Testis (tissue), 3 donors: ENCODE data around the gene NDUFA8. TPM values are rescaled to one million over a fixed set of nuclear protein-coding genes. Genes with fewer than 3 reads are reported as not detected.
A peak's percentile ranks its signal among the peaks of the same experiment; 100 is the strongest.

Experiments used
- DNase-seq: peaks from one replicate; pipeline ENCODE4 v3.0.0-alpha.2; 2019
- H3K27ac ChIP-seq, 2 donors: fragments of 200-600 bp; sonication (generic); one replicate each; pipeline ENCODE4 v1.5.1; 2019
- H3K27me3 ChIP-seq: fragments of 200-600 bp; sonication (generic); one replicate; pipeline ENCODE4 v1.5.1; 2019
- H3K36me3 ChIP-seq: fragments of 200-600 bp; sonication (generic); one replicate; pipeline ENCODE4 v1.5.1; 2017; ENCODE audit warnings: low read depth; ENCODE audit errors: missing control alignments
- H3K4me1 ChIP-seq: fragments of 200-600 bp; sonication (generic); one replicate; pipeline ENCODE4 v1.5.1; 2019
- H3K4me3 ChIP-seq, 2 donors: fragments of 200-600 bp; sonication (generic); one replicate each; pipeline ENCODE4 v1.5.1; 2017 to 2019
- H3K9me3 ChIP-seq: fragments of 200-600 bp; sonication (generic); one replicate; pipeline ENCODE4 v1.5.1; 2017
- POLR2A ChIP-seq: fragments of 450-650 bp; IDR thresholded peaks from one replicate; pipeline ENCODE4 v1.6.1; 2017; ENCODE audit warnings: antibody characterized with exemption, mild to moderate bottlenecking, moderate library complexity
- WGBS, 2 donors: methylation state at CpG; one replicate each; pipeline ENCODE4 v1.1.5; 2018; 5-methylcytosine and 5-hydroxymethylcytosine counted together
- intact Hi-C: fragments of 100-400 bp; cut with DNase I; formaldehyde crosslinking; loops from one replicate; pipeline ENCODE4 v1.15.1; 2023; ENCODE audit warnings: low total_unique reads
- polyA plus RNA-seq: library from polyadenylated mRNA; stranded (reverse); fragments of 350-450 nt; fragmentation: Illumina TruSeq; extraction: RNeasy Lipid Tissue Mini Kit (QIAGEN cat#74804); gene quantifications from one replicate; pipeline ENCODE4 v1.2.3, GENCODE V29; 2014; ENCODE audit warnings: low read depth, low replicate concordance; ENCODE audit not compliant: insufficient read depth
- total RNA-seq, 2 donors: library from RNA; depleted of rRNA; stranded (reverse); fragments of >200 nt; gene quantifications; one replicate each; pipeline ENCODE4 v1.2.3, GENCODE V29; 2016
- TF ChIP-seq, protein P1 (sequence below), 3 experiments: fragments of 450-650 bp in 2 of 3; fragments of 200-600 bp in 1 of 3; sonication (generic) in 1 of 3; IDR thresholded peaks; one replicate each; pipeline ENCODE4 v1.5.1; 2016 to 2019; ENCODE audit warnings: antibody characterized with exemption in 3 of 3, mild to moderate bottlenecking in 2 of 3, moderate library complexity in 1 of 3

NDUFA8 gene
- total and polyA plus RNA-seq, 3 donors from 2014 or later, result 59.4 to 219 (median 62.1) TPM

DNA sequence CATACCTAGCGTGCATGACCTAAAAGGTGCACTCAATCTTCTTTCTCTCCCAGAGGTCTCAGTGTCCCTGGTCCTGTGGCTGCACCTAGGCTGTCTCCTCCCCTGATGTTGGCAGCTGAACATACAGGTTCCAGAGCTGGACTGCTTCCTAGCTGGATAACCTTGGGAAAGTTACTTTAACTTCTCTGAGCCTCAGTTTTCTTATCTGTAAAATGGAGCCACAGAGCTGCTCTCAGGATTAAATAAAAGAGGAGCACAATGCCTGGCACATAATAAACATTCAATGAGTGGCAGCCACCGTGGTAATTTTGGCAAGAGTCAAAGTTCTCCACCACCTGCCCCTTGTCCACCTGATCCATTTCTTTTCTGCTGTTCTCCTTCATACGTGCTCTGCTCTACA is 14.1 kb upstream of the NDUFA8 start:
- H3K9me3 ChIP-seq, result no peaks in the 10 kb centered on the region
- H3K4me3 ChIP-seq, result no peak overlapping the region
- 80 to 89% methylated on average over 3 of the region's 3 CpGs for WGBS, 2 donors
- H3K36me3 ChIP-seq, result no peaks in the 10 kb centered on the region
- intact Hi-C loops, result no loop called here
- H3K27me3 ChIP-seq, result no peaks in the 10 kb centered on the region
- no peaks in the 10 kb centered on the region for H3K4me1 ChIP-seq
- no peak for DNase-seq
- TF ChIP-seq, protein P1, sequence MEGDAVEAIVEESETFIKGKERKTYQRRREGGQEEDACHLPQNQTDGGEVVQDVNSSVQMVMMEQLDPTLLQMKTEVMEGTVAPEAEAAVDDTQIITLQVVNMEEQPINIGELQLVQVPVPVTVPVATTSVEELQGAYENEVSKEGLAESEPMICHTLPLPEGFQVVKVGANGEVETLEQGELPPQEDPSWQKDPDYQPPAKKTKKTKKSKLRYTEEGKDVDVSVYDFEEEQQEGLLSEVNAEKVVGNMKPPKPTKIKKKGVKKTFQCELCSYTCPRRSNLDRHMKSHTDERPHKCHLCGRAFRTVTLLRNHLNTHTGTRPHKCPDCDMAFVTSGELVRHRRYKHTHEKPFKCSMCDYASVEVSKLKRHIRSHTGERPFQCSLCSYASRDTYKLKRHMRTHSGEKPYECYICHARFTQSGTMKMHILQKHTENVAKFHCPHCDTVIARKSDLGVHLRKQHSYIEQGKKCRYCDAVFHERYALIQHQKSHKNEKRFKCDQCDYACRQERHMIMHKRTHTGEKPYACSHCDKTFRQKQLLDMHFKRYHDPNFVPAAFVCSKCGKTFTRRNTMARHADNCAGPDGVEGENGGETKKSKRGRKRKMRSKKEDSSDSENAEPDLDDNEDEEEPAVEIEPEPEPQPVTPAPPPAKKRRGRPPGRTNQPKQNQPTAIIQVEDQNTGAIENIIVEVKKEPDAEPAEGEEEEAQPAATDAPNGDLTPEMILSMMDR (IDR thresholded peaks at IDR 0.05), result no peak
- no peak for TF ChIP-seq POLR2A
- H3K27ac ChIP-seq, result no peak overlapping the region

DNA sequence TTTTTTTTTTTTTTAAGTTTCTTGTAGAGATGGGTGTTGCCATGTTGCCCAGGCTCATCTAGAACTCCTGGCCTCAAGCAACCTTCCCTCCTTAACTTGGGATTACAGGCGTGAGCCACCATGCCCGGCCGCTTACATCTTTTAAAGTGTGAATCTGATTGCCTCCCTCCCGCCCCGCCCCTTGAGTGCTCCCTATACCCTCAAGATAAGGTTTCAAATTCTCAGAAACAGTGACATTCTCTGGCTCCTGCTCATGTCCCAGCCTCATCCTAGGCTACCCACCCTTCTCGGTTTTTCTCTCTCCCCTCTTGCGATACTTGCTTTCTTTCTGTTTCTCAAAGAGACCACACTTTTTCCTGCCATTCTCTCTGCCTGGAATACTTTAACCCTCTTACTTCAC is 12.6 kb upstream of the NDUFA8 start:
- no peak overlapping the region for H3K27ac ChIP-seq
- no peaks in the 10 kb centered on the region for H3K36me3 ChIP-seq
- DNase-seq, result no peak
- no peaks in the 10 kb centered on the region for H3K27me3 ChIP-seq
- intact Hi-C loops, result no loop called here
- 90 to 91% methylated on average over 7 of the region's 7 CpGs for whole genome bisulfite sequencing, 2 donors
- no peaks in the 10 kb centered on the region for H3K9me3 ChIP-seq
- no peak overlapping the region for H3K4me3 ChIP-seq
- TF ChIP-seq, protein P1 (IDR thresholded peaks at IDR 0.05), result no peak
- no peak for TF ChIP-seq POLR2A
- no peaks in the 10 kb centered on the region for H3K4me1 ChIP-seq

DNA sequence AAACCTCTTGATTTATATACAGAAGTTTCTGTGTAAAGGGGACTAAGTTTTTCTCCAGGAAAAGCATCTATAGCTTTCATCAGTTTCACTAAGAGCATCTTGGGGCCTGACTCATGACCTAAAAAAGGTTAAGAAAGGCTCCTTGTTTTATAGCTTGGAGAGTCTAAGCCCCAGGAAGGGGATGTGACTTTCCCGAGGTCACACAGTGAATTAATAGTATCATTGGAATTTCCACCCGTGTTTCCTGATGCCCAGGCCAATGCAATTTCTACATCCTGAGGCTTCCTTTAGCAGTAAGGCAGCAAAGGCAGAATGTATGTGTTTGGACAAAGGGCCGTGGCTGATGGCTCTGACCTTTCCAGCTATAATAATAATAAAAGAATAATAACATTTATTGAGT is 8.8 kb upstream of the NDUFA8 start:
- TF ChIP-seq, protein P1 (IDR thresholded peaks at IDR 0.05), result no peak
- no peak for TF ChIP-seq POLR2A
- Histone ChIP-seq H3K4me3 (no peak overlapping the region), H3K4me1 (no peaks in the 10 kb centered on the region), H3K36me3 (no peaks in the 10 kb centered on the region), H3K9me3 (no peaks in the 10 kb centered on the region), H3K27ac (no peak overlapping the region), H3K27me3 (no peaks in the 10 kb centered on the region)
- no peak for DNase-seq
- WGBS, 2 donors, result 65 to 66% methylated on average over 3 of the region's 3 CpGs
- intact Hi-C loops, result no loop called here

DNA sequence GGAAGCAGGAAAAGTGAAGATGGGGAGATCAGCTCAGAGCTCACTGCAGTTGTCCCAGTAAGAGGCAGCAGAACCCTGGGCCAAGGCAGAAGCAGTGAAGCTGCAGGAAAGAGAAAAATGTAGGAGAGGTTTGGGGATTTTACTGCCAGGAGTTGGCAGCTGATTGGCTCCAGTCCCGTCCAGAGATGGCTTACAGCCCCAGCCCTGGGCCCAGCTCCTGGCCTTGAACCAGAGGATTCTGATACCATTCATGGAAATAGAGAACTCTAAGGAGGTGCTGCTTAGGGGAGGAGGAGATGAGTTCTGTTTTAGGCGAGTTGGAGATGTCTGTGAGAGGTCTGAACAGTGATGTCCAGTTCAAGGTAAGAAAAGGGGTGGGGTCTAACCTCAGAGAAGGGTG is 4.7 kb upstream of the NDUFA8 start:
- WGBS, 2 donors, result 33 to 51% methylated on average over 2 of the region's 2 CpGs

DNA sequence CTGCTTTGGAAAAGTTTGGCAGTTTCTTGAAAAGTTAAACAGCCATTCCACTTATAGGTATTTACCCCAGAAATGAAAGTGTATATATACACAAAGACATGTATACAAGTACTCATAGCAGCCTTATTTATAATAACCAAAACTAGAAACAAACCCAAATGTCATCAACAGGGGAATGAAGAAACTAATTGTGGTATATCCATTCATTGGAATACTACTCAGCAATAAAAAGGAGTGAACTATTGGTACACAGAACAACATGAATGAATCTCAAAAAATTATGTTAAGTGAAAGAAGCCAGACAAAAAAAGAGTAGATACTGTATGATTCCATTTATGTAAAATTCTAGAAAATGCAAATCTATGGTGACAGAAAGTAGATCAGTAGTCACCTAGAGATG is 2.8 kb upstream of the NDUFA8 start:
- Histone ChIP-seq H3K4me1 (peaks cover 11% of the 10 kb centered on the region), H3K9me3 (no peaks in the 10 kb centered on the region), H3K4me3 (no peak overlapping the region), H3K27me3 (no peaks in the 10 kb centered on the region), H3K36me3 (no peaks in the 10 kb centered on the region), H3K27ac (no peak overlapping the region)
- no peak for DNase-seq
- intact Hi-C loops, result no loop called here
- no peak for TF ChIP-seq POLR2A
- TF ChIP-seq, protein P1 (IDR thresholded peaks at IDR 0.05), result no peak

More for the DNA sequence above, 4.7 kb upstream of the NDUFA8 start:
- TF ChIP-seq, protein P1 (IDR thresholded peaks at IDR 0.05), result no peak
- no peak for TF ChIP-seq POLR2A
- H3K27ac ChIP-seq, result no peak overlapping the region
- intact Hi-C loops, result no loop called here
- H3K36me3 ChIP-seq, result no peaks in the 10 kb centered on the region
- no peaks in the 10 kb centered on the region for H3K4me1 ChIP-seq
- no peak overlapping the region for H3K4me3 ChIP-seq
- no peaks in the 10 kb centered on the region for H3K27me3 ChIP-seq
- no peaks in the 10 kb centered on the region for H3K9me3 ChIP-seq
- peak; percentile 26 for DNase-seq
